HG03558 (cell line): ENCODE data around the gene TACC2.

Experiments used
- ATAC-seq: cut with Tn5 transposase; IDR thresholded peaks from one replicate; pipeline ENCODE4 v1.9.1; 2021; ENCODE audit warnings: moderate number of reproducible peaks; ENCODE audit not compliant: unreplicated experiment; ENCODE audit errors: extremely low read depth

Gene TACC2

GRCh38 chr10:122113161-122113944, 124.4 kb downstream of the TACC2 start:
- ATAC-seq = no peak

GRCh38 chr10:122113945-122114747, 125.2 kb downstream of the TACC2 start:
- ATAC-seq = no peak

DNA sequence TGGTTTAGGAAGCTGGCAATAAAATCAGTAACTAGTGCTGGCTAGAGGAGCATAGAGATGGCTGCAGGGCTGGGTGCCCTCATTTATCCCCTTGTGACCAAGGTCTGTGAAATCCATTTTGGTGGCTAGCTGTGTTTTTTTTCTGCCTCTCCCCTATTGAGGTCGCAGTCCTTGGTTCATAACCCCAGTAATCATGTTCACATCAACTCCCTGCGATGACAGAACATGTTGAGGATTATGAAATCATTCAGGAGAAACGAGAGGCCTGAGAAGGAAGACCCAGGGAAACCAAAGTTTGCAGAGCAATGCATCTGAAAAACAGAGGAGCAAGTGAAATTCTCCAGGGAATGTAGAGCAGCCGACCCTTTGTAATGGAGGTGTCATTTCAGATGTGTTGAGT, 126.9 kb downstream of the TACC2 start:
- no peak for ATAC-seq

DNA sequence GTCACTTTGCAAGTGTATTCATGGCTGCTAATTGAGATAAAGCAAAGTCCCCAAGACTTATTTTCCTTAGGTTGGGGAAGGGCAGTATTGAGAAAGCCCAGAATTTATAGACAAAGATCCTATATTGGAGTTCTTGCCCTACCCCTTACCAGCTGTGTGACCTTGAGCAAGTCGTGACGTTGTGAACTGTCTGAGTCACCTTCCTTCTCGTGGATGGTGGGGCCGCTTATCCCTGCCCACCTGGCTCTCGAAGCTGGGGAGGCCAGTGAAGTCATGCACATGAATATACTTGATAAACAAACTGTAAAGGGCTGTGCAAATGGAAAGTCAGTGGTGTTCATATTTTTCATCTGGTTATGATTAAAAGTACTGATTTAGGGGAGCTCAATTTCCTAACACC, 127.4 kb downstream of the TACC2 start:
- ATAC-seq = no peak

DNA sequence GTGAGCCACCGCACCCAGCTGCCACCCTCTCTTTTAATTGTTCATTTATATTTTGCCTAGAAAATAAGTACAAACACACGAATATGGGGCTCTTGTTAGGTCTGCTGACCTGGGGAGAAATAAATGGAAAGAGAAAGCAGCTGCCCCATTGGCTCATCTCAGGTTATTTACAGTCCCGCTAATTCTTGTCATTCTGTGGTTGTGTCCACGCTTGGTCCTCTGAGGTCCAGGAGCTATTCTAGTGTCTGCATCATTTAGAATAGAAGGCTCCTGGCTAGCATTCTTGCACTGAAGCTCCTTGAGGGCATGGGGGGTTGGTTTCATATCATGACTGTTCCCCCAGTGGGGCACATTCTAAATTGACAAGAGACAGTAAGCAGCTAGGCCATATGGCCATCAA, 128.5 kb downstream of the TACC2 start:
- no peak for ATAC-seq

DNA sequence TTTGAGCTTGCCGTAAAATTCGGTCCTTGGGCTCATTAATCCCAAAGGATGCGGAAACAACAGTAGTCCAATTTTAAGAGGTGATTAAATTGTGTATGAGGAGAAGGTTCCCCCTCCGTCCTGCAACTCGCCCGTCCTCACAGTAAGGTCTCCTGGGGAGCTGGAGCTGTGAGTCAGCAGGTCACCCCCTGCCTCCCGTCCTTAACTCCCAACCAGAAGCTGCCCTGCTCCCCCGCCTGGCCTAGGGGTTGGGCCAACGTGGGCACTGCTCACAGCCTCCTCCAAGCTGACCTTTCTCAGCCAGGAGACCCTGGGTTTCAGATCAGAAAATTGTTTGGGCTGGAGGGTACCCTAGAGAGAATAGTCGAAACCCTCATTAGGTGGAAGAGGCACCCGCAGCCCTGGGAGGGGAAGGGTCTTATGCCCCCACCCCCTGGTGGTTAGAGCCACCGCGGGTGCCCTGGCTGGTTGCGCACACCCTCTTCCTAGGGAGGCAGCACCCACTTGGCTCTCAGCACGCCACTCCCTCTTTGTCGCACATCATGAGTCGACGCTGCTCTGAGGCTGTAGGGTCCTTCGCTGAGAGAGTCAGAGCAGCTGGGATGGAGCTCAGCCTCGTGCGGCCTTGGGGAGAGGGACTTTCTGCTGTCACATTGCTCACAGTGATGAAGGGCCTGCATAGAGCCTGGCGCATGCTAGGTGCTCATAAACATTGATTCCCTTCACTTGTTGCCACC, 131.2 kb downstream of the TACC2 start:
- ATAC-seq = no peak

- no peak for ATAC-seq
Measured at GRCh38 chr10:122121059-122121458, 132.1 kb downstream of the TACC2 start.

DNA sequence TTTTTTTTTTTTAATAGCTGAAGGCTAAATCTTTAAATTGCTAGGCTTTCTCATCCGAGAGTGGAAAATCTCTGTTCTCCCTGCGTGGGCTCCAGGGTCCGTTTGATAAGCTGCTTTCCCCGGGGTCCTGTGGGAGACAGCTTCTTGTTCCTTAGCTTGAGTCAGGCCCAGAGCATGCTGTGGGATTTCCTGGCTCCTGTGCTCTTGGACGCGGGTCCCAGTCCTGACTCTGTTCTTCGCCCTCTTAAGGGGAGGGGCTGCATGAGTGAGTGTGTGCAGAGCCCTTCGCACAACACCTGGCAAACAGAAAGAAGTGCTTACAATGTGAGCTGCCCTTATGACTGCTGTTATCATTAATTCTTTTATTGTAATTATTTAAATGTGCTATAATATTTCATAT, 133.5 kb downstream of the TACC2 start:
- ATAC-seq = no peak

GRCh38 chr10:122123186-122123585, 134.2 kb downstream of the TACC2 start:
- ATAC-seq = no peak

DNA sequence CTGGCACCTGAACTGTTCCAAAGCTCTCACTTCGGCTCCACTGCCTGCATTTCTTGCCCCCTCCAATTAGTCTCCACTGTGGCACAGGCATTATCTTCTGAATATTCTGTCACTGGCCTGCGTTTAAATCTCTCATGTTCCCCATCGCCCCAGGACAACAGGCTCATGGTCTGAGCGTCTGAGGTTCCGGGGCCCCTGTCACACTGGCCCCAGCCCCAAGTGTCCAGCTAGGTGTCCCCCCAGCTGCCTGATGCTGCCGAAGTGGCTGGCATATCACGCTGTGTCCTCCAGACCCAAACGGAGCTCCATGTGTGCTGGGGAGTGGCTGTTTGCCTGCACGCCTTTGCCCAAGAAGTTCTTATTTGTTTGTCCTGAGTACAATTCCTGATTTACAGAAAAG, 135.4 kb downstream of the TACC2 start:
- no peak for ATAC-seq

- no peak for ATAC-seq
Measured at GRCh38 chr10:122124808-122125207, 135.8 kb downstream of the TACC2 start.

DNA sequence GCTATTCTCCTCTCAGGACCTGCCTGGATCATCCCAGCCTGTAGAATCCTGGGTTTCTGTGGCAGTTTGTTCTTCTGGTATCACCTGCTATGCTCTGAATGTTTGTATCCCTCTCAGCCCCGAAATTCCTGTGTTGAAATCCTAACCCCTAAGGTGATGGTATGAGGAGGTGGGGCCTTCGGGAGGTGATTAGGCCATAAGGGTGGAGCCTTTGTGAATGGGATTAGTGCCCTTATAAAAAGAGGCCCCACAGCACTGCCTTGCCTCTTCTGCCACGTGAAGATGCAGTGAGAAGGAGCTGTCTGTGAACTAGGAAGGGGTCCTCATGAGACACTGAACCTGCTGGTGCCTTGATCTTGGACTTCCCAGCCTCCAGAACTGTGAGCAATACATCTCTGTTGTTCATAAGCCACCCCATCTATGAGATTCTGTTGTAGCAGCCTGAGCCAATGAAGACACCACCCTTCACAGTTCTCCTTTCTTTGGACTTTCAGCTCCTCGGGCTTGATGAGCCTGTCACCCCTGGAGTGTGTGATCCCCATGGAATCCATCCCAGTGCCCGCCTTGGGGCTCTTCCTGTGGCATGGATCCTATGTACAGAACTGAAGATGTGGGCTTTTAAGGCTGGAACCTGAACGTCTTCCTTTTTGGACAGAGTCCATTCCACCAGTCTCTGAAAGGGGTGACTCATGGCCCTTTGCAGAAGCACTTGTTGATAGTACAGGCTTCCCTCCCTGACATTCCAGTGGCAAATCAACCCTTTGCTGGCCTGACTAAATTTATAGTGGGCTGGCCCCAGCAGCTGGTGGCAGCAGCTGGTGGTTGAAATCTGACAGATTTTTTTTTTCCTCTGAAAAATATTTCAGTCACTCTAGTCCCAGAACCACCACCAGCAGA, 138.0 kb downstream of the TACC2 start:
- ATAC-seq = no peak

- ATAC-seq = no peak
Measured at GRCh38 chr10:122127943-122128342, 139.0 kb downstream of the TACC2 start.

- ATAC-seq = no peak
Measured at GRCh38 chr10:122128357-122128756, 139.4 kb downstream of the TACC2 start.

GRCh38 chr10:122130474-122131110, 141.6 kb downstream of the TACC2 start:
- no peak for ATAC-seq

- ATAC-seq = no peak
Measured at GRCh38 chr10:122132331-122132755, 143.4 kb downstream of the TACC2 start.

- ATAC-seq = no peak
Measured at GRCh38 chr10:122132882-122133565, 144.1 kb downstream of the TACC2 start.

GRCh38 chr10:122135251-122136025, 146.5 kb downstream of the TACC2 start:
- ATAC-seq = no peak
